ENCODE measurements around the gene CTBP1.

DNA sequence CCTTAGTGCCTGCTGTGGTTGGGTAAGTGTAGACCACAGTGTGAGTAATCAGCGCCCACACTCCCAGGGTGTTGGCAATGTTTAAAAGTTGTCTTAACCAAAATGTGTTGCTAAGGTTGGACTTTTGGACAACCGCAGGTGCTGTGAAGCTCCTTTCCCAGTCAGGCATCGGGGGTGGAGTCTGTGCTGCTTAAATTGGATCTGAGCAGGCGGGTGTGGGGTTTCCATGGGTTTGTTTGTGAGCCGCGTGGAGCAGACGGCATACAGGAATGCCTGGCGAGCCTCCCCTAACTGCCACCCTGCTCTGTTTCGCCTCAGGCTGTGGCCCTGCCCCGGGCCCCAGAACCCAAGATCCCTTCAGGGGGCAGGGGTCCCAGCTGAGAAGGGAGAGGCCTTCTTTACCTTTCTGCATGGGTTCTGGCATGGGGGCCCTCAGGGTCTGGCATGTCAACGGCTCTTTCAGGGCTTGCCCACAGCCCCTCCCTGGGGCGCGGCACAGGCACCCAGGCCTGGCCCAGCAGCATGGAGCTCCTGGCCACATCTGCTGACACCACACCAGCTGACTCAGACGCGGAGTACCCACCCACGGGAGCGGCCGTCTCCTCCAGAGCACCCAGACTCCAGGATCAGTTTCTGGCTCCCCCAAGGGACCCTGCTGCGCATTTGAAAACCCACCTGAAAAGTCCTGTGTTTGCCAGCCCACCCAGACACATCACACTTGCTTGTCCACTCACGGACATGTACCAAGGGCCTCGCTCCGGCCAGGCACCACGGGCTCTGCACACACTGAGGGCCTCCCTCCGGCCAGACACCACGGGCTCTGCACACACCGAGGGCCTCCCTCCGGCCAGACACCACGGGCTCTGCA lies 71.4 kb downstream of the CTBP1 start:
- TF ChIP-seq, protein P1, sequence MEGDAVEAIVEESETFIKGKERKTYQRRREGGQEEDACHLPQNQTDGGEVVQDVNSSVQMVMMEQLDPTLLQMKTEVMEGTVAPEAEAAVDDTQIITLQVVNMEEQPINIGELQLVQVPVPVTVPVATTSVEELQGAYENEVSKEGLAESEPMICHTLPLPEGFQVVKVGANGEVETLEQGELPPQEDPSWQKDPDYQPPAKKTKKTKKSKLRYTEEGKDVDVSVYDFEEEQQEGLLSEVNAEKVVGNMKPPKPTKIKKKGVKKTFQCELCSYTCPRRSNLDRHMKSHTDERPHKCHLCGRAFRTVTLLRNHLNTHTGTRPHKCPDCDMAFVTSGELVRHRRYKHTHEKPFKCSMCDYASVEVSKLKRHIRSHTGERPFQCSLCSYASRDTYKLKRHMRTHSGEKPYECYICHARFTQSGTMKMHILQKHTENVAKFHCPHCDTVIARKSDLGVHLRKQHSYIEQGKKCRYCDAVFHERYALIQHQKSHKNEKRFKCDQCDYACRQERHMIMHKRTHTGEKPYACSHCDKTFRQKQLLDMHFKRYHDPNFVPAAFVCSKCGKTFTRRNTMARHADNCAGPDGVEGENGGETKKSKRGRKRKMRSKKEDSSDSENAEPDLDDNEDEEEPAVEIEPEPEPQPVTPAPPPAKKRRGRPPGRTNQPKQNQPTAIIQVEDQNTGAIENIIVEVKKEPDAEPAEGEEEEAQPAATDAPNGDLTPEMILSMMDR (conservative IDR thresholded peaks at IDR 0.05; ENCODE audit: low read depth, low read length): no peak
- TF ChIP-seq EZH2 (IDR thresholded peaks at IDR 0.05; ENCODE audit: borderline replicate concordance, low read depth, low read length, poor library complexity, severe bottlenecking): no peak

Measured in A673 (cell line).